Measurements from ENCODE around the gene HEATR5A. TPM values are rescaled to one million over a fixed set of nuclear protein-coding genes. Genes with fewer than 3 reads are reported as not detected.

Gene HEATR5A
- total and polyA plus RNA-seq, 2 experiments from 2014 or later = 25.8 to 32.5 TPM

GRCh38 chr14:31297701-31298344 lies 122.5 kb downstream of the HEATR5A start:
- Histone ChIP-seq H3F3A (replicated peaks; ENCODE audit: low read depth) (no peaks in the 10 kb centered on the region), H3K9me2 (ENCODE audit: insufficient read depth) (no peaks in the 10 kb centered on the region)
- no peak overlapping the region for H3K27ac Mint-ChIP-seq

More at GRCh38 chr14:31297701-31298344, 122.5 kb downstream of the HEATR5A start:
- H3K9me3 Mint-ChIP-seq = no peaks in the 10 kb centered on the region; the same call in 1 of the 3 replicates
- no peak overlapping the region for H3K4me2 ChIP-seq
- no peak overlapping the region; the same call in 1 of the 2 replicates for H3K27ac ChIP-seq (ENCODE audit: low read depth)
- H3K36me3 Mint-ChIP-seq (ENCODE audit: low read depth) = peaks cover 4% of the 10 kb centered on the region; the same call in 2 of the 3 replicates
- no peak for ATAC-seq
- H3K4me1 ChIP-seq (ENCODE audit: insufficient read depth) = peaks cover 7% of the 10 kb centered on the region
- H3K4me3 ChIP-seq = no peak overlapping the region
- H3K27me3 ChIP-seq (ENCODE audit: insufficient read depth) = no peaks in the 10 kb centered on the region
- 0 out of 2 replicates have a peak, but pooled peaks cover 10% of the 10 kb centered on the region for H3K36me3 ChIP-seq (ENCODE audit: insufficient read depth)
- no peak overlapping the region for H2AFZ ChIP-seq
- no peak for DNase-seq (ENCODE audit: low spot score)
- H4K20me1 ChIP-seq (replicated peaks; ENCODE audit: insufficient read depth) = no peaks in the 10 kb centered on the region
- TF ChIP-seq NANOG (IDR thresholded peaks at IDR 0.05; ENCODE audit: borderline replicate concordance) = no peak
- no peak for TF ChIP-seq JUNB (IDR thresholded peaks at IDR 0.05; ENCODE audit: unreplicated experiment)
- TF ChIP-seq REST (IDR thresholded peaks at IDR 0.05; ENCODE audit: unreplicated experiment) = no peak
- TF ChIP-seq POLR2AphosphoS5 (IDR thresholded peaks at IDR 0.05; ENCODE audit: low read depth) = no peak
- no peak for TF ChIP-seq ZNF462 (CRISPR knock-in tag; IDR thresholded peaks at IDR 0.05)
- no peak for TF ChIP-seq ETS1 (IDR thresholded peaks at IDR 0.05)
- TF ChIP-seq ZNF114 (CRISPR knock-in tag; IDR thresholded peaks at IDR 0.05) = no peak
- no peak for TF ChIP-seq EZH2 (IDR thresholded peaks at IDR 0.05; ENCODE audit: low read depth, unreplicated experiment)
- no peak for TF ChIP-seq STAT1 (IDR thresholded peaks at IDR 0.05; ENCODE audit: unreplicated experiment)
- TF ChIP-seq CREB1 (CRISPR knock-in tag; IDR thresholded peaks at IDR 0.05; ENCODE audit: low read depth) = no peak
- TF ChIP-seq ZNF331 (CRISPR knock-in tag; IDR thresholded peaks at IDR 0.05; ENCODE audit: low read depth) = no peak
- no peak for TF ChIP-seq EZH2phosphoT487 (IDR thresholded peaks at IDR 0.05; ENCODE audit: unreplicated experiment)
- no peak for TF ChIP-seq CTCF (conservative IDR thresholded peaks at IDR 0.05; ENCODE audit: low read depth in 2 of 2)
- peaks cover 6% of the 10 kb centered on the region for H3K27me3 Mint-ChIP-seq (ENCODE audit: insufficient read depth, low read depth, poor library complexity)
- H3K4me3 Mint-ChIP-seq = no peak overlapping the region
- H3K4me1 Mint-ChIP-seq = peaks cover 18% of the 10 kb centered on the region
- H3K79me2 ChIP-seq (replicated peaks; ENCODE audit: insufficient read depth) = no peaks in the 10 kb centered on the region

All from GM23338 (cell line).